Spinal cord (tissue), 10 donors: ENCODE data around the gene TCEA2. TPM values are rescaled to one million over a fixed set of nuclear protein-coding genes. Genes with fewer than 3 reads are reported as not detected.

Experiments used
- DNase-seq, 6 donors: peaks; one replicate each; pipeline versions ENCODE4 v3.0.0 to v3.0.0-alpha.2; 2013 to 2015; ENCODE audit warnings: low spot score in 6 of 6, low read depth in 4 of 6
- H3K27ac ChIP-seq: one replicate; pipeline ENCODE4 v1.5.1; 2013; ENCODE audit warnings: low read depth, low read length, control low read depth
- H3K27me3 ChIP-seq: one replicate; pipeline ENCODE4 v1.6.1; 2013; ENCODE audit warnings: low read length; ENCODE audit not compliant: control insufficient read depth, insufficient read depth
- H3K36me3 ChIP-seq: one replicate; pipeline ENCODE4 v1.6.1; 2013; ENCODE audit warnings: low read length; ENCODE audit not compliant: control insufficient read depth, insufficient read depth
- H3K4me1 ChIP-seq: one replicate; pipeline ENCODE4 v1.6.1; 2013; ENCODE audit warnings: low read length; ENCODE audit not compliant: control insufficient read depth, insufficient read depth
- H3K4me3 ChIP-seq: one replicate; pipeline ENCODE4 v1.5.1; 2013; ENCODE audit warnings: low read depth, low read length, control low read depth
- H3K9me3 ChIP-seq: one replicate; pipeline ENCODE4 v1.6.1; 2013; ENCODE audit warnings: low read length; ENCODE audit not compliant: control insufficient read depth, insufficient read depth
- WGBS: methylation state at CpG from one replicate; pipeline ENCODE4 v1.1.5; 2013; ENCODE audit warnings: missing lambda C conversion rate; ENCODE audit not compliant: insufficient coverage; 5-methylcytosine and 5-hydroxymethylcytosine counted together
- polyA plus RNA-seq, 2 donors: library from polyadenylated mRNA; unstranded; fragments of 120-200 nt; gene quantifications; one replicate each; pipeline ENCODE4 v1.2.1, GENCODE V29; 2013; ENCODE audit not compliant: insufficient read length in 2 of 2
- total RNA-seq, 2 donors: library from RNA; depleted of rRNA in 1 of 2; stranded (reverse); fragments of 120-200 nt in 1 of 2; fragments of >200 nt in 1 of 2; gene quantifications; one replicate each; pipeline versions ENCODE4 v1.2.3 to v1.2.4, GENCODE V29; 2013 to 2014
- donor health status: healthy.

TCEA2 gene
- total and polyA plus RNA-seq, 4 donors: 35.9 to 170 (median 113) TPM

GRCh38 chr20:64100946-64101688 lies 38.1 kb downstream of the TCEA2 start:
- H3K4me3 ChIP-seq: no peak overlapping the region
- no peaks in the 10 kb centered on the region for H3K9me3 ChIP-seq
- no peak overlapping the region for H3K27ac ChIP-seq
- peaks cover 10% of the 10 kb centered on the region for H3K27me3 ChIP-seq
- 87% methylated on average over 7 of the region's 9 CpGs for whole genome bisulfite sequencing
- no peak for DNase-seq
- peaks cover 48% of the 10 kb centered on the region for H3K4me1 ChIP-seq
- peaks cover 46% of the 10 kb centered on the region for H3K36me3 ChIP-seq

DNA sequence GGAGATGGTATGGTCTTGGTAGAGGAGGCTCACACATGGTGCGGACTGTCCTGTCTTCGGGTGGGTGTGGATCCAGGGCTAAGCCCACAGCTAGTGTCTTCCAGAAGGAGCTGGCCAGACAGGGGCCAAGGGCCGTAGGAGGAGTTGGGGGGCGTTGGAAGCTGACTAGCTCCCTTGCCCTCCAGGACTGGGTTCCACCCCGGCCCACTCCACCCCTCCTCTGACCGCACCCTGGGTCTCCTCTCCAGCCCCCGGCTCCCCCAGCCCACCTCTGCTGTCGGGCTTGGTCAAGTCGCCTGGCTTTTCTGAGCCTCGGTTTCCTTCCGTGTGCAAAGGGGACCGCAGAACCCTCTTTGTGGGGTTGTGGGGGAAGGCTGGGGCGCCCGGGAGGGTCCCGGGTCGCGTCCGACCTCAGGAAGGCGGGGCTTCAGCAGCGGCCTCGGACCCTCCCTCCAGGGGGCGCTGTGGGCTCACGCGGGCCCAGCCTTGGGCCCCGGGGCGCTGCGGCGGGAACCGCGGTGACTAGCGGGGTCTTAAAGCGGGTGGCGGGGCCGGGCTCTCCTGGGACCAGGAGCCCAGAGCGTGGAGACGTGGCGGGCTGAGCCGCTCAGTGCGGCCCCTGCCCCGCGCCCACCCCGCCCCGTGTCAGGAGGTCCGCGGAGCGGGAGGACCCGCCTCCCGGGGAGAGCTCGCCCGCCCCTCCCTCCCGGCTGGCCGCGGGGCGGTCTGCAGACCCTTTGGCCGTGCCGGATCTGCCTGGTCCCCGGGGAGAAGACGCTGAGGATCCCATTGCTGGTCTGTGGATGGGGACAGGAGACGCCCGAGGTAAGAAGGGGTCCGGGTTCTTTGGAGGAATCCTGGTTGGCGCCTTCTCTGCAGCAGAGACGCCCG lies 39.0 kb downstream of the TCEA2 start:
- Histone ChIP-seq H3K27me3 (peaks cover 10% of the 10 kb centered on the region), H3K9me3 (no peaks in the 10 kb centered on the region), H3K4me3 (no peak overlapping the region), H3K27ac (no peak overlapping the region), H3K36me3 (peaks cover 40% of the 10 kb centered on the region), H3K4me1 (peaks cover 48% of the 10 kb centered on the region)
- 8% methylated on average over 56 of the region's 64 CpGs for WGBS
- no peak for DNase-seq

- Histone ChIP-seq H3K4me3 (no peak overlapping the region), H3K4me1 (peaks cover 48% of the 10 kb centered on the region), H3K9me3 (no peaks in the 10 kb centered on the region), H3K27ac (no peak overlapping the region), H3K27me3 (peaks cover 10% of the 10 kb centered on the region), H3K36me3 (peaks cover 36% of the 10 kb centered on the region)
- DNase-seq: peak in 2 of 6 donors; percentile 61 to 92
- WGBS: 10% methylated on average over 25 of the region's 30 CpGs
These were observed 39.8 kb downstream of the TCEA2 start for GRCh38 chr20:64102647-64103354.

DNA sequence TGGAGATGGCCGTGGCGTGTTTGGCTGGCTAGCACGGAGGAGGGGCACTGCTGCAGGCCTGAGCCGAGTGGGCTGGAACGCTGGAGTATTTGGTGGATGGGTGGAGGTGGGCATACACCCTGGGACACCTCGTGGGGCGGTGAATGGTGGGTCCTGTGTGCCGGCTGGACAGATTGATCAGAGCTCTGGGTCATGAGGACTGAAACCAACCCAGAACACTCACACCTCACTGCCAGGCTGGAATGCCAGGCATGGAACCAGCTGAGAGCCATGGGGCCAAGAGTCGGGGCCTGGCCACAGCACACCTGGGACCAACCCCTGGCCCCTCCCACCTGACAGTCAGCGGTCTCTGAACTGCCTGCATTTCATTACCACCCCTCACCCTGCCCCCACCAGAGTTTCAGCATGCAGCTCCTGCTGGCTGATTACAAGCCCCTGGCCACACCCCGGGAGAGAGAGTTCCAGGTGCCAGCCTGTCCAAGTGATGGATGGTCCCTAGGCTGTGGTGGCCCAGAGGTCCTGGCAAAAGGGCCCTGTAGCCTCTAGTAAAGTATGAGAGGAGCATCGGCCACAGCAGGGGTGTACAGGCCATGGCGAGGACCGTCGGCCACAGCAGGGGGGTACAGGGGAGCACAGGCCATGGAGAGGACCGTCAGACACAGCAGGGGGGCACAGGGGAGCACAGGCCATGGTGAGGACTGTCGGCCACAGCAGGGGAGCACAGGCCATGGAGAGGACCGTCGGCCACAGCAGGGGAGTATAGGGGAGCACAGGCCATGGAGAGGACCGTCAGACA lies 41.1 kb downstream of the TCEA2 start:
- 55% methylated on average over 16 of the region's 20 CpGs for WGBS
- peaks cover 23% of the 10 kb centered on the region for H3K36me3 ChIP-seq
- no peak overlapping the region for H3K4me3 ChIP-seq
- DNase-seq: no peak
- no peak overlapping the region for H3K27ac ChIP-seq
- H3K27me3 ChIP-seq: peaks cover 10% of the 10 kb centered on the region
- peaks cover 41% of the 10 kb centered on the region for H3K4me1 ChIP-seq
- H3K9me3 ChIP-seq: no peaks in the 10 kb centered on the region

- H3K4me1 ChIP-seq: peaks cover 37% of the 10 kb centered on the region
- no peak overlapping the region for H3K4me3 ChIP-seq
- H3K9me3 ChIP-seq: no peaks in the 10 kb centered on the region
- no peak overlapping the region for H3K27ac ChIP-seq
- H3K36me3 ChIP-seq: peaks cover 18% of the 10 kb centered on the region
- H3K27me3 ChIP-seq: peaks cover 10% of the 10 kb centered on the region
- DNase-seq: no peak
- 83% methylated on average over 22 of the region's 25 CpGs for WGBS
These were observed 41.9 kb downstream of the TCEA2 start for GRCh38 chr20:64104667-64105451.

- no peaks in the 10 kb centered on the region for H3K9me3 ChIP-seq
- peaks cover 40% of the 10 kb centered on the region for H3K4me1 ChIP-seq
- no peak for DNase-seq
- no peak overlapping the region for H3K4me3 ChIP-seq
- H3K27me3 ChIP-seq: peaks cover 9% of the 10 kb centered on the region
- H3K36me3 ChIP-seq: peaks cover 11% of the 10 kb centered on the region
- WGBS: 96% methylated on average over 36 of the region's 39 CpGs
- no peak overlapping the region for H3K27ac ChIP-seq
These were observed 42.9 kb downstream of the TCEA2 start for GRCh38 chr20:64105846-64106434.

DNA sequence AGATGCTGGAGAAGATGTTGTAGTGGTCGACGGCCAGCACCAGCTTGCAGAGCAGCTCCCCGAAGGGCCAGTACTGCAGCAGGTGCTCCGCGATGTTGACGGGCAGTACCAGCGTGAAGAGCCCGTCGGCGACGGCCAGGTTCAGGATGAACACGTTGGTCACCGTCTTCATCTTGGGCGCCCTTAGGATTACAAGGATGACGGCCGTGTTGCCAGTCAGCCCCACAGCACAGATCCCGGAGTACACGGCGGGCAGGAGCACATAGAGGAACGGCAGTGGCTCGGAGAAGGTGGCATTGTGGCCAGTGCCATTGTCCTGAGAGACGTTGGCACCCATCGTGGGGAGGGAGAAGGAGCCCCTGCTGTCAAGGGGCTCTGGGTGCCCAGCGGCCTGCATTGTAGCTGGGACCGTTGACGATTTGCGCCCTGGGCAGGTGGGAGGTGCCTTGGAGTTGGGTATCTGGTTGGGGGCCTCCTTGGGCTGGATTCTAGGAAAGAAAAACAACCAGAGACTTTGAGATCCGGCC lies 43.5 kb downstream of the TCEA2 start:
- Histone ChIP-seq H3K27ac (no peak overlapping the region), H3K9me3 (no peaks in the 10 kb centered on the region), H3K4me1 (peaks cover 35% of the 10 kb centered on the region), H3K4me3 (no peak overlapping the region), H3K27me3 (peaks cover 4% of the 10 kb centered on the region), H3K36me3 (peaks cover 8% of the 10 kb centered on the region)
- 94% methylated on average over 28 of the region's 28 CpGs for WGBS
- no peak for DNase-seq

DNA sequence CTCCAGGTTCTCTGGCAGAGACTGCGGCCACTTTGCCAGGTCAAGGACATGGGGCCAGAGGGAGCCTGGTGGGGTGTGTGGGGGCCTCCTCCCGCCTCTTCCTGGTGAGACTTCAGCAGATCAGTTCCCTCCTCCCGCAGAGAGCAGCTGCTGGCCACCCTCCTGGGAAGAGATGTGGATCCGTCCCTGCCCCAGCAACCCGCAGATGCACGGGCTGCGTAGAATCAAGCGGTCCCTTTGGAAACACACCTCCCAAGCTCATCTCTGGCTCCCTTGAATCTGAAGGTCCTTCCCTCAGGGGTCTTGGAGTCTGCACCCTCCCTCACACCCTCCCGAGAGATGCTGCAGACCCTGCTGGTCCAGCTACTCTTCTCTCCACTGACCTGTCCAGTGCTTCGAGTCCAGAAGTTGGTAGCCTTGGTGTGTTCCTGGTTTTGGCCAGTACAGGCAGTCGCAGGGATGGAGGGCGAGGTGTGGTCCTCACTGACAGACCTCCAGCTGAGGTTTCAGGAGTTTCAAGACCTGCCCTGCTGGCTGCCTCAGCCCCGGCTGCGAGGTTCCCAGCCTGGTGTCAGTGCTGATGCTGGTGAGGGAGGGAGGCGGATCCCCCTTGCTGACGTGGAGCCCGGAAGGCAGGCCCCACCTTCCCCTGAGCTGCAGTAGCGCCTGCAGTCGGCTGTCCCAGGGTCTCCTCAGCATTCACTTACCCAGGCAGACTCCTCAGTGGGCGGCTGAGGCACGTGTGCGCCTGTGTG lies 44.2 kb downstream of the TCEA2 start, which contains the start of gene NPBWR2:
Gene NPBWR2 (minus strand): TSS at position 585 of the 755 bp plus-strand sequence. CDS start 734 bp downstream, outside the sequence.
- WGBS: 58% methylated on average over 20 of the region's 22 CpGs
- Histone ChIP-seq H3K4me3 (no peak within 1 kb of the TSS), H3K27ac (no peak within 1 kb of the TSS), H3K9me3 (no peaks in the 10 kb centered on the region), H3K4me1 (peaks cover 37% of the 10 kb centered on the region), H3K36me3 (peaks cover 5% of the 10 kb centered on the region), H3K27me3 (no peaks in the 10 kb centered on the region)
- no peak for DNase-seq
